G401 (cell line): ENCODE measurements around the gene SYT13. TPM values are rescaled to one million over a fixed set of nuclear protein-coding genes. Genes with fewer than 3 reads are reported as not detected.

Experiments used
- DNase-seq: peaks from one replicate; pipeline ENCODE4 v3.0.0-alpha.2; 2015; ENCODE audit warnings: low spot score
- in situ Hi-C: cut with HindIII; loops from 2 replicates; pipeline ENCODE4 v1.10.0; 2016; ENCODE audit warnings: low sequenced_read_pairs, mixed read lengths
- total RNA-seq: library from RNA; depleted of rRNA; stranded (reverse); fragments of >200 nt; shearing (Covaris generic); gene quantifications from 2 replicates; pipeline ENCODE4 v1.2.3, GENCODE V29; 2014

Gene SYT13
- total RNA-seq, 1 experiment from 2014 or later, result not detected

GRCh38 chr11:45232341-45233080 is 53.6 kb downstream of the SYT13 start:
- in situ Hi-C loops, result no loop called here
- peak; percentile 77 for DNase-seq

- DNase-seq, result no peak
- in situ Hi-C loops, result no loop called here
These were observed 56.6 kb downstream of the SYT13 start for GRCh38 chr11:45229401-45230020.

- DNase-seq, result no peak
- in situ Hi-C loops, result no loop called here
These were observed 58.3 kb downstream of the SYT13 start for GRCh38 chr11:45227836-45228235.

- DNase-seq, result no peak
- in situ Hi-C loops, result no loop called here
These were observed 59.2 kb downstream of the SYT13 start for GRCh38 chr11:45226901-45227300.

GRCh38 chr11:45225961-45226871 is 59.9 kb downstream of the SYT13 start:
- DNase-seq, result no peak

GRCh38 chr11:45225277-45225676 is 60.9 kb downstream of the SYT13 start:
- in situ Hi-C loops, result no loop called here

More at GRCh38 chr11:45225961-45226871, 59.9 kb downstream of the SYT13 start:
- in situ Hi-C loops, result no loop called here

GRCh38 chr11:45224766-45225165 is 61.4 kb downstream of the SYT13 start:
- in situ Hi-C loops, result no loop called here

More at GRCh38 chr11:45225277-45225676, 60.9 kb downstream of the SYT13 start:
- no peak for DNase-seq

GRCh38 chr11:45223496-45223895 is 62.6 kb downstream of the SYT13 start:
- no peak for DNase-seq
- in situ Hi-C loops, result no loop called here

More at GRCh38 chr11:45224766-45225165, 61.4 kb downstream of the SYT13 start:
- DNase-seq, result no peak

- no peak for DNase-seq
- in situ Hi-C loops, result no loop called here
These were observed 66.7 kb downstream of the SYT13 start for GRCh38 chr11:45219411-45219810.

GRCh38 chr11:45218705-45219104 is 67.4 kb downstream of the SYT13 start:
- in situ Hi-C loops, result no loop called here
- DNase-seq, result no peak

GRCh38 chr11:45217991-45218390 is 68.2 kb downstream of the SYT13 start:
- in situ Hi-C loops, result no loop called here
- DNase-seq, result no peak

- DNase-seq, result no peak
- in situ Hi-C loops, result no loop called here
These were observed 69.2 kb downstream of the SYT13 start for GRCh38 chr11:45216901-45217300.

GRCh38 chr11:45216031-45216430 is 70.1 kb downstream of the SYT13 start:
- in situ Hi-C loops, result no loop called here

GRCh38 chr11:45215098-45215865 is 70.9 kb downstream of the SYT13 start:
- in situ Hi-C loops, result no loop called here
- no peak for DNase-seq

More at GRCh38 chr11:45216031-45216430, 70.1 kb downstream of the SYT13 start:
- no peak for DNase-seq

GRCh38 chr11:45213717-45214116 is 72.4 kb downstream of the SYT13 start:
- no peak for DNase-seq
- in situ Hi-C loops, result no loop called here

GRCh38 chr11:45213316-45213665 is 72.8 kb downstream of the SYT13 start:
- in situ Hi-C loops, result no loop called here
- no peak for DNase-seq

GRCh38 chr11:45212566-45213315 is 73.4 kb downstream of the SYT13 start:
- no peak for DNase-seq
- in situ Hi-C loops, result no loop called here

- DNase-seq, result peak; percentile 54
- in situ Hi-C loops, result no loop called here
These were observed 74.4 kb downstream of the SYT13 start for GRCh38 chr11:45211732-45212131.
